Measurements from ENCODE around the gene LILRA5.
"Not testable (repeated sequence)": the region's sequence is repeated elsewhere in the genome, so short reads cannot be mapped to it uniquely, and the experiment has no call there.

Gene LILRA5

DNA sequence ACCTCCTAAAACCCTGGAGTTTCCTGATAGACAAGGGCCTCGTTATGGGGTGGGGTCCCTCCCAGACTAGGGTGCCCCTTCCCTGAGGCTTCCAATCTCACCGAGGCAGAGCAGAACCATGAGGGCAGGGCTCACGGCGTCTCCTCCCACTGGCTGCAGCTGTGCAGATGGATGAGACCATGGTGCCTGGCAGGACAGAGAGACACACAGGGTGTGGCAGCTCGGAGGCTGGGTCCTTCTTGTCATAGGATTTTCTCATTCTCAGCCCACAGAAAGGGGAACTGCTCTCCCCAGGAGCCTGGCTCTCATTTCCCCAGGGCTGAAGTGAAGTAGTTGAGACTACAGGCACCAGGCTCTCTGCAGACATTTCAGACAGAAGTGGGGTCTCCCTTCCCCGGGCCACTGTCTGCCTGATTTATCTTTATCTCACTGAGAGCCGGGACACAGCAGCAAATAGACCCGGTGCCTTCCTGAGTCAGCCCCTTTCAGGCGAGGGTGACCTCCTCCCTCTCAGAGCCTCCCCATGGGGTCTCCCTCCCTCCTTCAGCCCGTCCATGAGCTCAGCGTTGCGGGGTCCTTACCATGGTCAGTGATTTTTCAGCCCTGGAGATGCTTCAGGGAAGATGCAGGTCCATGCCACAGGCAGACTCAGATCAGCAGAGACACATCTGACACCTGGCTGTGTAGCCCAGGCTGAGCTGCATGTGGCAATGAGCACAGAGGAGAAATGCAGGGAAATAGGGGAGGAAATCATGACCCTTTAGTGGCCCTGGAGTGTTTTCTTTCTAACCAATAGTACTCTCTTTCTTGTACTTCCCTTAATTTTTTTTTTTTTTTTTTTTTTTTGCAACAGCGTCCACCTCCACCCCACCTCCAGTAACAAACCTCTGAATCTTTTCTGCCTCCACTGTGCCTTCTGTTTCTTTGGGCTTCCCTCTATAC is at the start of gene LILRA5:
Gene LILRA5, minus strand, starts transcription at position 731 of the 942 bp plus-strand sequence. Its CDS starts 147 bp downstream, at position 584.
- DNase-seq (ENCODE audit: low read depth in 2 of 2), result no peak

DNA sequence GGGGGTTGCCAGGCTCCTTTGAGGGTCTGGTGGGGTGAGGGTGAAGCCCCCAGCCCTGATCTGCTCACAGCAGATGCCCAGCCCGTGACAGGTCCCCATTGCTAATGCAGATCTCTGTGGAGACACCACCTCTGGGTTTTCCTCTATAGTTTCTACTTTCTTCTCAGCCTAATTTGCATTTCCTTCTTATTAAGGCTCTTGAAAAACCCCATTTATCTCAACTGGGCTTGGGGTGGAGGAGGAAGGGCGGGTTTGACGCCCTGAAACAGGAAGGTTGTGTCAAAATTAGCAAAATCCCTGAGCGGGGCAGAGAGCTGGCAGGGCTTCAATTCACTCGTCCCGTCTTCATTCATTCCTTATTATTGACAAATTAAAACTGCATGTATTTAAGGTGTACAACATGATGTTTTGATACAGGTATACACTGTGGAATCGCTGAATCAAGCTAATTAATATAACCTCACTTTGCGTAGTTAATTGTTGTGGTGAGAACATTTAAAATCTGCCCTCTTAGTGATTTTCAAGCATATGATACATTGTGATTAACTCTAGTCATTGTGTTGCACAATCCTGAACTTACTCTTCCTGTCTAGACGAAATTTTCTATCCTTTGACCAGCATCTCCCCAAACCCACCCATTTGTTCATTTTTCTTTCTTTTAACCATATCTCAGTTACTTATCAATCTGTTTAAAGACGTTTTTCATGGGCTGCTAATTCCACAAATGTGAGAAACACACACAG is 48.9 kb upstream of the LILRA5 start:
- DNase-seq (ENCODE audit: low read depth in 2 of 2), result not testable (repeated sequence)

DNA sequence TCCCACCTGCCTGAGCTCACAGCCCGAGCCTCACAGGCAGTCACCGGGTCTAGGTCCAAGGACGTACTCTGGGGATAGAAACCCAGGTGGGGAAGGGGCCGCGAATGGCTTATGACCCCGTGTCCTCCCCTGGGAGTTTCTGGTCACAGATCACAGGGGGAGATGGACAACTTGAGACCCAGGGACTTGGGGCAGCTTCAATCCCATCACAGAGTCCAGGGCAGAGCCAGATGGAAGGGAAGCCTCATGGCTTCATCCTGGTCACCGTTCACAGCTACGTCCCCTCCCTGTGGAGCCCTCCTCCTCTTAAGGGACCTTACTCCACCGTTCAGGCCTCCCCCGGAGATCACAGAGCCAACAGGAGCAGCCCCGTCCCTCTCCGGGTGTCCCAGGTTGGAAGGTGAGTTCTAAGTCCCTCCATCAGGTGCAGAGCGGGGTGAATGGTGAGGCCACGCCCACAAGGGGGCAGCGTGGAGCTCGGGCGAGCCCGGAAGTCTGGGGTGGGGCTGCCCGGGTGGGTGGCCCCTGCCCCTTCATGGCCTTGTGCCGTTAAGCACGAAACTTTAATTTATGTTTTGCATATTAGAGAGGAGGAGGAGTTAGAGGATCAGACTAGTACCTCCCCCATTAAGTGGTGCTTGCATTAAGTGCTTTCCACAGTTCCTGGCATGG is 46.3 kb upstream of the LILRA5 start:
- peak; percentile 54 to 57 for DNase-seq (ENCODE audit: low read depth in 2 of 2)

DNA sequence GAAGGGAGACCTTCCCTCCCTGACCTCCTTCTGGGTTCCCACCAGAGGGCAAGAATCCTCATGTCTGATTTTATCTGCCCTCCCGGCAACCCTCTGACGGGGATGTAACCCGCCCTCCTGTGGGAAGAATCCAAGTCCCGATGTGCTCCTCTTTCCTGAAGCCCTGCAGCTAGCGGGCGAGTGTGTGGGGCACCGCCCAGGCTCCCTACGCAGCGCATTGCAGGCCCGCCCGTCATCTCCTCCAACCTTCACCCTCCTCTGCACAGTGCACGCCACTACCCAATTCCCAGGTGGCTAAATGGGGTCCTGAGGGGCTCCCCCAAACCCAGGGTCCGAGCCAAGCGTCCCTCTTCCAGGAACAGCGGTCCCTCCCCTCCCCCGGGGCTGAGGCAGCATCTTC is 44.4 kb upstream of the LILRA5 start:
- DNase-seq (ENCODE audit: low read depth in 2 of 2), result no peak

GRCh38 chr19:54356444-54357056 is 43.6 kb upstream of the LILRA5 start:
- no peak for DNase-seq (ENCODE audit: low read depth in 2 of 2)

DNA sequence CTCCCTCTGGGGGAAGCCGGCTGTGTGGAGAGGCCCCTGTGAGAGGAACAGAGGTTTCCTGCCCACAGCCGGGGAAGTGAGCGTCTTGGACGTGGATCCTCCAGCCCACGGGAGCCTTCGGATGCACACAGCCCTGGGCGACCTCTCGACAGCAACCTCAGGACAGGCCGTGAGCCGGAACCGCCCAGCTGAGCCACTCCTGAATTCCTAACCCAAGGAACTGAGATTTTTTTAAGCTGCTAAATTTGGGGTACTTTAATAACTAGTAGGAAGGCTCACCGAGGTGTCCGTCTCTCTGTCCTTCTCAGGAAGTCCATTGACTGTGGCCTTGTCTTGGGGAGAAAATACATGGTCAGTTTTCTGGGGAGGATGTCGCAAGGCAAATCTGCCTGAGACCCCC is 42.7 kb upstream of the LILRA5 start:
- no peak for DNase-seq (ENCODE audit: low read depth in 2 of 2)

- no peak for DNase-seq (ENCODE audit: low read depth in 2 of 2)
These were observed 41.8 kb upstream of the LILRA5 start for GRCh38 chr19:54354761-54355160.

DNA sequence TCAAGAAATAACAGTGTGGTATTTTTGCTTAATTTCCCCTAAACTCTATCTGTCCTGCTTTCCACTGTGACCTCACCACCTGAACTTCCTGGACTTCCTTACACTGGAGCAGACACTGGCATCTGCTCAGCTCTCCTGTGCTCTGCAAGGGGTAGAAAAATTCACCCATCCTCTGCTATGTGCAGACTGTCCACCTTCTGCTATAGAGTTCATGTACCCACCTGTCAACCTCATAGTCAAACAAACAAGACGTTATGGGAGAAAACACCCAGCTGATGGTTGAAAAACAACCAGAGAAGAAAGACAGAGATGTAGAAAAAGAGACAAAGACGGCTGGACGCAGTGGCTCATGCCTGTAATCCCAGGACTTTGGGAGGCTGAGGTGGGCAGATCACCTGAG is 39.6 kb upstream of the LILRA5 start:
- no peak for DNase-seq (ENCODE audit: low read depth in 2 of 2)

DNA sequence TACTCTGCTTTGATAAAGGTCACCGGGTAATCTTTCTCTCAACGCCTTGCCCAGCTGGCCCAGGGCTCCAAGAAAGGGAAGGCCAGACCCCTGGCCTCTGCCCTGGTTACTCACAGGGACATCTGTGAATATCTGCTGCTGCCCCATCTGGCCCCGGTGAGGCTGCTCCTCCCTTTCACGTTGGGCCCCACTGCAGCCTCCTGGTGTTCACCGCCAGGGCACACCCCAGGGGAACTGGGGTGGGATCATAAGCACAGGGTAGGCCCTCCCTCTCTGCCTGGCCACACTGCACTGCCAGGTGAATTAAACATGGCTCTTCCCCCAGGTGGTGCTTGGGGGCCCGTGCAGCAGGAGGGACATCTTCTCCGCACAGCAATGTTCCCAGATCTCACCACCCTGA is 39.1 kb upstream of the LILRA5 start:
- no peak for DNase-seq (ENCODE audit: low read depth in 2 of 2)

- DNase-seq (ENCODE audit: low read depth in 2 of 2), result no peak
These were observed 38.5 kb upstream of the LILRA5 start for GRCh38 chr19:54351474-54351873.

DNA sequence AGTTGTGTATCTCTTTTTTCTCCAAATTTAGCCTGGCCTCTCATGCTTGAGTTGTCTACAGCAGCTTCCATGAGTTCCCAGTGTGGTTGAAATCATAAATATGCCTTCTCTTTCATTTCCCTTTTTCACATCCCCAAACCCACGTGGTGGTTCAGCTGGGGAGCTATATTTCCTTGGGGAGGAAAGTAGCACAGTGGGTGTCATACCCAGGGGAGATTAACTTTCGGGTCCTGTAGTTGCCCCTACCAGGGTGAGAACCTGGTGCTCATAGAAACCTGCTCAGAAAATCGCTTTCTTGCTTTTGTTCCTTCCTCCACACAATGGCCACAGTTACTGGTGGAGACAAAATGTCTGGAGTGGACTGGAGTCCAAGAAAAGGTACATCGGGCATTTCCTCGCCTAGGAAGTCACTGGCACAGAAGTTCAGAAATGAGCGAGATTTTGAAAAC is 33.0 kb upstream of the LILRA5 start:
- DNase-seq (ENCODE audit: low read depth in 2 of 2), result no peak

DNA sequence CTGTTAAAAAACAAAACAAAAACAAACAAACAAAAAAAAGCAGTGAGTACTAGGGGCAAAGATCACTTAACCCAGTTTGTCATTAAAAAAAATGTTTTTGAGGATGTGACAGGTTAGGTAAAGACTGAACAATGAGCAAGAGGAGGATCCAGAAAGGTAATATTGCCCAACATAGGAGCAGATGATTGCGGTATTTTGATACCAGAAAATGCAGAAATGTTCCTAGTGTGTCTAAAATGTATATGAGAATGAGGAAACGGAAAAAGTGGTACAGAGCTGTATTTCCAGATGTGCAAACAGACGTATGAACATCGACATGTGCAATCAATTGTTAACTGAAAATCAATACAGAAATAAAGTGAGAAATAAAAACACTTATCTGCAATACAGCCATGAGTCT is 30.9 kb upstream of the LILRA5 start:
- DNase-seq (ENCODE audit: low read depth in 2 of 2), result no peak

DNA sequence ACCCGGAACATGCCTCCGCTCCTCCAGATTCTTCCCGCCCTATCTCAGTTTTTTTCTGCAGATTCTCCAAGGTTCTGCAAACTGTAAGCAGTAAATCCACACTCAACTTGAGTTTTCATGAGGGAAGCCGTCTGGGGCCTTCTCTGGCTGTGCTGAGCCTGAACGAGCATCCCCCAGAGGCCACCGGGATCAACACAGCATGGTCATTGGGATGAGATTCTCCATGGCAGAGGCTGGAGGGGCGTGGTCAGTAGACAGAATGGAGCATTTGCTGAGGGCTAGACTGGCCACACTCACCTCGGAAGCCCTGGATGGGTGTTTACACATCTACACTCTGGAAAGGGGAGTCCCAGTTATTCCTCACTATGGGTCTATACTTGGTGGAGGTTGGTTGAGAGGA is 28.3 kb upstream of the LILRA5 start:
- DNase-seq (ENCODE audit: low read depth in 2 of 2), result no peak

DNA sequence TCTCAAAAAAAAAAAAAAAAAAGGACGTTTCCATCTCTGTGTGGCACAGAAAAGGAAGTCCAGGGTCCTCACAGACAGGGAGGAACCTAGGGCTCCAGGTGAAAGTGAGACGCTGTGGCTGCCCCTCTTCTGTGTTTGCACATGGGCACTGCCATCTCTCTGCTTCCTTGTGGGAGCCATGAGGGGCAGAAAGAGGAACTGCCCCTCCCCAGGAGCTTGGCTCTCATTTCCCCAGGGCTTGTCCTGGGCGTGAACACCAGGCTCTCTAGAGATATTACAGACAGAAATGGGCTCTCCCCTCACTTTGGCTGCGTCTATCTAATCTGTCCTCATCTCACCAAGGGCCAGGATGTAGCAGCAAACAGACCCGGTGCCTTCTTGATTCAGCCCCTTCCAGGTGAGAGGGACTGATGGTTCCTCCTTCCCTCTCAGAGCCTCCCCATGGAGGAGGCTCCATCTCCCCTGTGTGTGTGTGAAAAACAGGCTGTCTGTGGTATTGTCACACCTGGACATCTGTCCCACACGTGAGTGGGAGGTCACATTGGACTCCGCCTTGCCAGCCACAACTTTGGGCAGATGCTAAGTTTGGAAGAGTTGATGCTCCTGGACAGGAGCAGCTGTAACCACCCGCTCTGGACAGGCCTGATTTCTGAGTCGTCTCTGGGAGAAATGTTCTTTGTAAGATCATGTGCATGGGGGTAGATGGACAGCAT is 26.8 kb upstream of the LILRA5 start:
- DNase-seq (ENCODE audit: low read depth in 2 of 2), result no peak

DNA sequence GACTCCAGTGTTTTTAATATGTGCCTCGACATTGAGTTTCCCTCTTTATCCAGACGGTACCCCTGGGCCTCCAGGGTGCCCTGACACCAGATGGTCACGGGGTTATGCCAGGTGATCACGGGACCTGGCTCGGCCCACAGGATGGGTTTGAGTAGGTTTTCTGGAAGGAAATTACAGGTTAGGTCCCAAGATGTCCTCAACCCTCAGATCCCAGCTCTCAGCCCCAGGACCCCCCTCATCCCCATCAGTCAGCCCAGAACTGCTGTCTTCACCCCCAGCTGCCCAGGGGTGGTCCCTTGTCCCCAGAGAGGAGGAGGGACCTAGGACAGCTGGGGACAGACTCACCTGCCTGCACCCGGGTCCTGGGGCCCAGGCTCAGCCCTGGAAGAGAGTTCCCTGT is 25.6 kb upstream of the LILRA5 start:
- DNase-seq (ENCODE audit: low read depth in 2 of 2), result no peak

- no peak for DNase-seq (ENCODE audit: low read depth in 2 of 2)
These were observed 24.9 kb upstream of the LILRA5 start for GRCh38 chr19:54337858-54338230.

- DNase-seq (ENCODE audit: low read depth in 2 of 2), result no peak
These were observed 24.2 kb upstream of the LILRA5 start for GRCh38 chr19:54336893-54337857.

- DNase-seq (ENCODE audit: low read depth in 2 of 2), result no peak
These were observed 23.3 kb upstream of the LILRA5 start for GRCh38 chr19:54335979-54336892.

GRCh38 chr19:54335164-54335563 is 22.2 kb upstream of the LILRA5 start:
- no peak for DNase-seq (ENCODE audit: low read depth in 2 of 2)

Data from stimulated activated CD8-positive, alpha-beta memory T cell treated with anti-CD3 and anti-CD28 coated beads, Interleukin-2, amount 100 ng/mL, for 48 hours (primary cell).